ENCODE measurements around the gene DYNC1LI1. TPM values are rescaled to one million over a fixed set of nuclear protein-coding genes. Genes with fewer than 3 reads are reported as not detected.

Gene DYNC1LI1
- total RNA-seq, 1 experiment from 2014 or later, result 56.2 TPM

DNA sequence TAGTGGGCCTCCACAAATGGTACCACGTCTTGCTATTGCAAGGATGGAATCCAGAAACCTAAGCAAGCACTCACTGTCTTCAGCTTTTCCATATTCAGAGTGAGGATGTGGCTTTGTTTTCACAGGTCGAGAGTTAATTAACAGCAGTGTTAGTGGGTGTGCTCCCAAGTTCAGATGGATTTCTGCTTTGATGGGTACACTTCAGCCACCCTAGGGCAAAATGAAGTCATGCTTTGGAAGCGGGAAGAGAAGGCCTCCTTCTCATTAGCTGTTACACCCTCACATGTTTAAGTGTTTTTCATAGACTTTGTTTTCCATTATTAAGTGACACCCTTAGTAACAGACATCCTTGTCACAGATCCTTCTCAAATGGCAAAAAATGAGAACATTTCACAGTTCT lies 36.3 kb upstream of the DYNC1LI1 start:
- no peak overlapping the region for H3K9ac ChIP-seq (ENCODE audit: extremely low read depth, insufficient read length, low read length)
- no peak overlapping the region for H3K4ac ChIP-seq (ENCODE audit: low read depth, low read length)
- no peak overlapping the region for H2BK12ac ChIP-seq (ENCODE audit: insufficient read length, low read depth, low read length)
- no peak overlapping the region for H3K27ac ChIP-seq (ENCODE audit: insufficient read length, low read depth, low read length)
- Mint-ChIP-seq H3K9me3 (no peaks in the 10 kb centered on the region), H3K4me1 (peaks cover 25 to 29% of the 10 kb centered on the region in 2 experiments), H3K27ac (no peak overlapping the region), H3K27me3 (ENCODE audit: low read depth) (peaks cover 9% of the 10 kb centered on the region), H3K4me3 (no peak overlapping the region), H3K36me3 (ENCODE audit: insufficient read depth in 1 of 3, low read depth in 3 of 3) (no peaks in the 10 kb centered on the region)
- no peaks in the 10 kb centered on the region for H3K27me3 ChIP-seq (ENCODE audit: insufficient read depth, low read length)
- H2BK15ac ChIP-seq (ENCODE audit: low read depth, low read length), result no peak overlapping the region
- 0 out of 2 replicates have a peak, but pooled peaks cover 2% of the 10 kb centered on the region for H3K4me1 ChIP-seq (ENCODE audit: insufficient read depth, low read length)
- H3K56ac ChIP-seq (ENCODE audit: insufficient read length, low read depth, low read length), result no peak overlapping the region
- H2AK5ac ChIP-seq (ENCODE audit: insufficient read length, low read length), result no peak overlapping the region
- no peak overlapping the region for H4K91ac ChIP-seq (ENCODE audit: insufficient read length, low read depth, low read length)
- no peak overlapping the region for H2AFZ ChIP-seq (ENCODE audit: low read length)
- H4K5ac ChIP-seq (ENCODE audit: insufficient read length, low read depth, low read length), result no peak overlapping the region
- H3K18ac ChIP-seq (ENCODE audit: insufficient read length, low read depth, low read length), result no peak overlapping the region
- TF ChIP-seq, protein P1, sequence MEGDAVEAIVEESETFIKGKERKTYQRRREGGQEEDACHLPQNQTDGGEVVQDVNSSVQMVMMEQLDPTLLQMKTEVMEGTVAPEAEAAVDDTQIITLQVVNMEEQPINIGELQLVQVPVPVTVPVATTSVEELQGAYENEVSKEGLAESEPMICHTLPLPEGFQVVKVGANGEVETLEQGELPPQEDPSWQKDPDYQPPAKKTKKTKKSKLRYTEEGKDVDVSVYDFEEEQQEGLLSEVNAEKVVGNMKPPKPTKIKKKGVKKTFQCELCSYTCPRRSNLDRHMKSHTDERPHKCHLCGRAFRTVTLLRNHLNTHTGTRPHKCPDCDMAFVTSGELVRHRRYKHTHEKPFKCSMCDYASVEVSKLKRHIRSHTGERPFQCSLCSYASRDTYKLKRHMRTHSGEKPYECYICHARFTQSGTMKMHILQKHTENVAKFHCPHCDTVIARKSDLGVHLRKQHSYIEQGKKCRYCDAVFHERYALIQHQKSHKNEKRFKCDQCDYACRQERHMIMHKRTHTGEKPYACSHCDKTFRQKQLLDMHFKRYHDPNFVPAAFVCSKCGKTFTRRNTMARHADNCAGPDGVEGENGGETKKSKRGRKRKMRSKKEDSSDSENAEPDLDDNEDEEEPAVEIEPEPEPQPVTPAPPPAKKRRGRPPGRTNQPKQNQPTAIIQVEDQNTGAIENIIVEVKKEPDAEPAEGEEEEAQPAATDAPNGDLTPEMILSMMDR (conservative IDR thresholded peaks at IDR 0.05), result no peak
- H3K14ac ChIP-seq (ENCODE audit: insufficient read depth, low read length), result no peak overlapping the region
- H3T11ph ChIP-seq (ENCODE audit: low read length), result no peak overlapping the region
- H3K9me3 ChIP-seq (ENCODE audit: control insufficient read depth, low read depth, low read length), result no peaks in the 10 kb centered on the region
- no peak overlapping the region for H2BK20ac ChIP-seq (ENCODE audit: low read depth, low read length, poor library complexity, severe bottlenecking)
- H4K8ac ChIP-seq (replicated peaks; ENCODE audit: insufficient read length, low read depth, low read length), result no peak overlapping the region
- no peak overlapping the region for H2BK120ac ChIP-seq (ENCODE audit: low read depth, low read length, poor library complexity, severe bottlenecking)
- no peak overlapping the region for H3K4me2 ChIP-seq (ENCODE audit: insufficient read depth, insufficient read length, low read length)
- H2BK5ac ChIP-seq (ENCODE audit: insufficient read length, low read length), result no peak overlapping the region
- no peak for DNase-seq
- no peaks in the 10 kb centered on the region for H3K79me1 ChIP-seq (ENCODE audit: insufficient read depth, low read depth, low read length, poor library complexity, severe bottlenecking)
- no CpG with 5 or more reads among the region's 3 CpGs for WGBS (ENCODE audit: extremely low coverage, insufficient read length, low lambda C conversion rate)
- no peak overlapping the region for H3K23ac ChIP-seq (ENCODE audit: insufficient read length, low read depth, low read length)
- H4K20me1 ChIP-seq (ENCODE audit: control insufficient read depth, insufficient read depth, insufficient read length), result no peaks in the 10 kb centered on the region
- H3K79me2 ChIP-seq (ENCODE audit: insufficient read depth, low read length), result no peaks in the 10 kb centered on the region
- no peaks in the 10 kb centered on the region for H3K23me2 ChIP-seq (ENCODE audit: insufficient read length, low read depth, low read length, poor library complexity, severe bottlenecking)

Measured in H9 (cell line).